ELR (cell line): Measurements from ENCODE around the gene SMURF1.
"Not testable (repeated sequence)": the region's sequence is repeated elsewhere in the genome, so short reads cannot be mapped to it uniquely, and the experiment has no call there.

Experiments
- DNase-seq: peaks from one replicate; pipeline ENCODE4 v3.0.0-alpha.2; 2015; ENCODE audit warnings: low read depth

Gene SMURF1

DNA sequence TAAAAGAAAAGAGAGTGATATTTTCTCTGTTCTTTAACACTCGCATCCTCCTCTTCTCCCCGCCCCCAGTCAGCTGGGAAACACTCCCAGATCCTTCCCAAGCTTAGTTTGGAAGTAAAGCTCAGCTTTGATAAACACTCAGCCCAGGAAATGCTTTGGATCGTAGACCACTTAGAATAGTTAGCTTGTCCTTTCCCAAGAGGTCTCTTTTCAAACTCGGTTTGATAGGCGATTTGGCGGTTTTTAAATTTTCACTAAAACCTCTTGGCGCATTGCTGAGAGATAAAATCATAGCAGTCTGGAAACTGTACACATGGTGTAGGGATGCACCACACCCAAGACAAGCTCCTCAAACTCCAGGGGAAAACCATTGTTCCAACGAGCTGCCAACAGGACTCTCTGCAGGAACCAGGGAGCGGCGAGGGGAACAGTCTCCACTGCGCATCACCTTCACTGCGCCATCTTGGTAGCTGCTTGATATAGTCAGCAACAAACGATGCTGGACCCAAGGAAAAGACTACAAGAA is 22.3 kb downstream of the SMURF1 start:
- no peak for DNase-seq

DNA sequence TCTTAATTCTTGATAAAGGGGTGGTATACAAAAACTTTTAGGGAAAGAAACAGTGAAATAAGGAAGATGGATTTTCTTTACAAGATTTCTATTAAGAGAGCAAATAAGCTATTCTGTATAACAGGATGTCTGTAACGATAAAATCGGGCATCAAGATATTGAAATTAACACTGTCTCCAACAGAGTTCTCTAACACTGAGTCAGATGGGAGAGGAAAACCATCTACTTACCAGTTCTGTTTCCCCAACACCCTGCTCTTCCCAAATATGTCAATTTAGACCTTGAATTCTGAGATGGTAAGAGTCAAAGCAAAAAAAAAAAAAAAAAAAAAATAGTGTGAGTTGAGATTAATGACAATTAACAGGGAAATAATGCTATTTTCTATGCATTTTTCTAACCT is 23.0 kb downstream of the SMURF1 start:
- DNase-seq, result no peak

DNA sequence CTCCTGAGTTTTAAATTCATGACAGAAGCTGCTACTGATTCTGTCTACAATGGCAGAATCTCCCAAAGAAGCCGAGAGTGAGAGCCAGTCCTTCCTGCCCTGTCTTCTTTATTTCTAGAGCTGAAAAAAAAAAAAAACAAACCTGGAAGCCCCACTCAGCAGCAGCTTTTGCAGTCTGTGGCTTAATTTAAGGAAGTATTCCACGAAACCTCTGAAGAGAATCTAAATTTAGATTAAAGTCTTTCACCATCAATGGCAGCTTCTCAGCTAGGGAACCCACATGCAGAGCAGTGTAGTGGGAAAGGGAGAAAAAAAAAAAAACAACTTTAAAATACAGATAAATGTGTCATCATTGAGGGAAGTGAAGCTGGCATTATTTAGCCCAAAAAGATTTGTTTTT is 23.4 kb downstream of the SMURF1 start:
- no peak for DNase-seq

DNA sequence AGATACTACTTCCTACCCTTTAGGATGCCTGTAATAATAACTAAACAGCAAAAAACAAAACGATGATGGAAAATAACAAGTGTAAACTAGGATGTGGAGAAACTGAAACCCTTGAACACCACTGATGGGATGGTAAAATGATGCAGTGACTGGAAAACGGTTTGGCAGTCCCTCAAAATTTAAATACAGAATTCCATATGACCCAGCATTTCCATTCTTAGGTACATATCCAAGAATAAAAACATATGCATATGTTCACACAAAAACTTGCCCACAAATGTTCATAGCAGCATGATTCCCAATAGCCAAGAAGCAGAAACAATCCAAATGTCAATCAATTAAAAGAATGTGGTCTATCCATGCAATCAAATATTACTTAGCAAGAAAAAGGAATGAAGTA is 25.8 kb downstream of the SMURF1 start:
- no peak for DNase-seq

DNA sequence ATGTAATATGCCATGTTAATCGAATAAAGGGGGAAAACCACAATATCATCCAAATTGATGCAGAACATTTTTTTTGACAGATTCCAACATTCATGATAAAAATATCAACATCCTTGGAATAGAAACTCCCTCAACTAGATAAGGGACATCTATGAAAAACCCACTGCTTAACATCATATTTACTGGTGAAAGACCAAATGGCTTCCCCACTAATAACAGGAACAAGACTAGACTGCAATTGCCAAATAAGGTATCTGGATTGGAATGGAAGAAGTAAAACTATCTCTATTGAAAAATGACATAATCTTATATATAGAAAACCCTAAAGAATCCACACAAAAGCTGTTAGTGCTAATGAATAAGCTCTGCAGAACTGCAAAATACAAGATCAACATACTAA is 27.8 kb downstream of the SMURF1 start:
- no peak for DNase-seq

DNA sequence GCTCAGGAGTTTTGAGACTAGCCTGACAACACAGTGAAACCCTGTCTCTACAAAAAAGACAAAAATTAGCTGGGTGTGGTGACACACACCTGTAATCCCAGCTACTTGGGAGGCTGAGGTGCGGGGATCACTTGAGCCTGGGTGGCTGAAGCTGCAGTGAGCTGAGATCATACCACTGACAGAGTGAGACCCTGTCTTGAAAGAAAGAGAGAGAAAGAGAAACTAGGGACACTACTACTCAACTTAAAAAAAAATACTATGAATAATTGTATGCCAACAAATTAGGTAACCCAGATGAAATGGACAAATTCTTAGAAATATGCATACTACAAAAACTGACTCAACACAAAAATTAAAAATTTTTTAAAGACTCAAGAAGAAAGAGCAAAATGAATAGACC is 28.5 kb downstream of the SMURF1 start:
- no peak for DNase-seq

DNA sequence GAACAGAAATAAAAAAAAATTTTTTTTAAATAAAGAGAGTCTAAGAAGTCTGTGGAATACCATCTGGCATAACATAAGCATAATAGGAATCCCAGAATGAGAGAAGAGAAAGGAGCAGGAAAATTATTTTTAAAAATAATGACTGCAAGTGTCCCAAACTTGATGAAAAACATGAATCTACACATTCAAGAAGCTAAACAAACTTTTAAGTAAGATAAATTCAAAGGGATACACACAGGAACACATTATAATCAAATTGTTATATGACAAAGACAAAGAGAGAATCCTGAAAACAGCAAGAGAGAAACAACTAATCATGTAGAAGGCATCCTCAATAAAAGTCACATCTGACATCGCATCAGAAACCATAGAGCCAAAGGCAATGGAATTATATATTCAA is 30.9 kb downstream of the SMURF1 start:
- DNase-seq, result no peak

DNA sequence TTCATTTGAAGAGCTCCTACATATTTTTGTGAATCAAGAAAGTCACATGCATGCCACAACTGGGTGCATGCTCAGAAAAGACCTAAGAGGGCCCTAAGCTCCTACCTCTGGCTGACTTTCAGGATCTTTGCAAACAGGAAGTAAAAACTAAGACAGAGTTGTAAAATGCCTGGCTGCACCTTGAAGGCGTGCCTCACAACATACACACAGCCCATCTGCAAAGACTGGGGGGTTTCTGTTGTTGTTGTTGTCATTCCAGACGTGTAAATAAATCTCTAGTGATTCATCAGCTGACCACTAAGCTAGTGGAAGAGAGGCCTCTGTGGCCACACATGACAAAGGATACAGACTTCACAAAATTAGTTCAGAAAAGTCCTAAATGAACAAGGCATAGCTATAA is 31.8 kb downstream of the SMURF1 start:
- peak; percentile 69 for DNase-seq

DNA sequence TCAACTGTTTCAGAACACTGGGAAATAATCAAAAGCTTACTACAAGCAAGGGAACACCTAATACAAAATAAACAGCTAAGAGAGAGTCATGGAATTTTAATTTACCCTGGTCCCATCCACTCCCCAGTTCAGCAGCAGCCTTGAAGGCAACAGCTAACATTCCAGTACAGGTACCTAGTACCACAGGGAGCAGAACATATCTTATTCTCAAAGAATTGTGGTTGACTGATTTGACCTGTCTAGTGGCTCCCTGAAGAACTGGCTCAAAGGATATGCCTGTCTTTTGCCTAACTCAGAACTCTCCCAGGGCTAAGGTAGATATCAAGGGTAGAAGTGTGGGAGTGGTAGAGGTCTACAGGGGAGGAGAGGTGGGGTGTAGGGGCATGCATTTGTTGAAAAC is 32.3 kb downstream of the SMURF1 start:
- DNase-seq, result no peak

DNA sequence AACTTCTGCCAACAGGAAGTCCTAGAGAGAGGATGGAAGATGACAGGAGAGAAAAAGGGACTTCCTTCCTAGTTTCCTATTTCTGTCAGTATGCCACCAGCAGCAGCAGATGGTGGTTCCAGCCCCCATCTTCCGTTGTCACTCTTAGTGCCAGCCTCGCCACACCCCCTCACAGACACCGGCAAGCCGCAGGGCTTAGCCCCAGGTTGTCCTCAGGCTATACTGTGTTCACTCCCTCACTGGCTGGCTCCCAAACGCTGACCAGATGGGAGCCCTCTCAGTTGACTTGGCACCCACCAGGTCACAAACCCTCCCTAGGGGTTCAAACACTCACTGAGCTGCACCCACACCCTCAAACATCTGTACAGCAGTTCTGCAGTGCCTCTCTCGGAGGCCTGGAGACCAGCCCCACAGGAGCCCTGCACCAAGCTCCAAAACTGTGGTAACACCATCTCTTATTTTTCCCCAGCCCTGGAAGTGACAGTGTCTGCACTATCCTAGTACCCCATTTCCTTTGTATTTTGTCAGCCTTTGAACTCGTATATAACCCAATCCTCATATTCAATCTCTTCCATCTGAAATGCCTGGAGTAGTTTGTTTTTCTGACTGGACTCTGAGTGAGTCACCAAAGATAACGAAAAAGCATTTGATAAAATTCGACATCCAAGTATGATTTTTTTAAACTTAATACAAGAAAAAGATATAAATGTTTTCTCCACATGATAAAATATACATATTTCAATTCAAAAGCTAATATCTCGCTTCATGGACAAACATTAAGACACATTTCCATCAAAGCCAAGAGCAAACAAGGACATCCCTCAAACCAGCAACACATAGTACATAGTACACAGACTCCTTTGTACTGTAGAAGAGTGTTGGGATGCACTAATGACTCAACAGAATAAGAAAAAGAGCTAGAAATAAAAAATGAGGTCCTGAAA is 34.5 kb downstream of the SMURF1 start:
- DNase-seq, result peak; percentile 57

DNA sequence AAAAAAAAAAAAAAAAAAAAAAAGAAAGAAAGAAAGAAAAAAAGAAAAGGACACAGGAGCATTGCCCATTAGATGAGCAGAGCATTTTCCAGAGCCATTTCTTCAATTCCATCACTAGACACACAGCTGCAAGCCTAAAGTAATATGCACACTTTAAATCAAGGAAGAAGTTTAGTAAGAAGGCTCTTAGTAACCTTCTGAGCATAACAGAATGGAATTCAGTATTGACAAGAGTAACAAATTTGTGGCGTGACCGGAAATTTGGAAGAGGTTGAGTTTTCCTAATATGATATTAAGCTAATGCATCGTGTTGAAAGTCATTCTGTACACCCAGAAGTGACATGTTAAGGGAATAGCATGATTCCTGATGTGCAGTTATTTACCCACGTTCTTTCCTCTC is 35.3 kb downstream of the SMURF1 start:
- DNase-seq, result peak; percentile 71

DNA sequence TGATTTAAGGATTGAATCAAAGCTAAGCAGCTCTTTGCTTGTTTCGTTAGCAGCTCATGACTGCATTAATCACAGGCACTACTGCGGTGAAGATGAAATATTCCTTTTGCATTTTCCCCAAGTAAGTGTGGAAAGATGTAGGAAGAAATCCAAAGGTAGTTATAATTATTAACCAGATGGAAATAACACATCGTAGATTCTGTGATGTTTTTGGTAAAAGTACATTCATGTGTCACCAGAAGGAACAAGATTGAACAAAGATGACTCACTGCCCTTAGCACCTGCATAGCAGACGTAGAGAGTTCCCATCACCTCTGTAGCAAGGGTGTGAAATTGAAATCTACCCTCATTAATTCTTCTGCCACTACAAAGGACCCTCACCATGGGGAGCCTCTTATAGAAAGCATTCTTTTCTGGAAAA is 37.1 kb downstream of the SMURF1 start:
- DNase-seq, result peak; percentile 43

DNA sequence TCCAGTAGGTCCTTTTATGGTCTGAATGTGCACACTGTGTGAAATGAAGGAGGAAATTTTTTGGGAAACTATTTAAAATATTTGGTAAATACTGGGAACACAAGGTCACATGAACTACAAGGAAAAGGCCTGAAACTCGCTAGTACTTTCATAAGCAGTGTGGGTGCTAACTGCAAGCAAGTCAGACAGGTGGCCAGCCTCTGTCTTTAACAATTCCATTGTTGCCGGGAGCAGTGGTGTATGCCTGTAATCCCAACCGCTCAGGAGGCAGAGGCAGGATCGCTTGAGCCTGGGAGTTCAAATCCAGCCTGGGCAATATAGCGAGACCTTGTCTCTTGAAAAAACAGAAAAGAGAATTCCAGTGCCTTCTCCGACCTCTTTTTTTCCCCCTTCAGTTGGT is 37.5 kb downstream of the SMURF1 start:
- no peak for DNase-seq

DNA sequence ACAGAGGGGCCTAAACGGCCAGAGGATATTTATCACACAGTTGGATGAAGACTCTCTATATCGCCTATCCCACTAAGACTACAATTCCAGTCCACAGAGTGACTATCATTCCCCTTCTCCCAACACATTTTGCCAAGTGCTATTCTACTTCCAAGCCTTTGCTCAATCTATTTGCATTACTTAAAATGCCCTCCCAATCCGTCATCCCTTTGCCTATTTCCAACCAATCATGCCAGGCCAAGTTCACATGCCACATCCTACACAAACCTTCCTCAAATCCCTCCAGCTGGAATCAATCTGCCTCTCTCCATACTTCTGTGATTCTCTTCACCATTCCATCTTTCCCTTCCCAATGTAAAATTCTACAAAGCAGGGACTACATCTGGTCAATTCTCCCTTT is 38.2 kb downstream of the SMURF1 start:
- DNase-seq, result no peak

DNA sequence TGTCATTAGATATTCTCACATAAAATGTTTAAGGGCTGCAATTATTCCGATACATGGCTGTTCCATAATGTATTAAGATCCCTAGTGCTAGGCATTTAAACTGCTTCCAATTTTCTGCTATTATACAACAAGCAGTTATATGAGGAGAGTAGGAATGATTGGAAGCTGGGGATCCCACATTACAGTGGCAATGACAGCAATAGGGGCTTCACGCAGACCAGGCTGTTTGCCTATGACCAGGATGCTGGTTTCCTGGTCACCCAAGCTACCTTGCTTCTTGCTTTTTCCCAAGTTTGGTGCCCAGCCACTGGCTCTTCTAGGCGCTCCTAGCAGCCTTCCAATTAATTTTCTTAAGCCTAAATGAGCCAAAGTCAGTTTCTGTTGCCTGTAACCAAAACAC is 39.3 kb downstream of the SMURF1 start:
- DNase-seq, result no peak

DNA sequence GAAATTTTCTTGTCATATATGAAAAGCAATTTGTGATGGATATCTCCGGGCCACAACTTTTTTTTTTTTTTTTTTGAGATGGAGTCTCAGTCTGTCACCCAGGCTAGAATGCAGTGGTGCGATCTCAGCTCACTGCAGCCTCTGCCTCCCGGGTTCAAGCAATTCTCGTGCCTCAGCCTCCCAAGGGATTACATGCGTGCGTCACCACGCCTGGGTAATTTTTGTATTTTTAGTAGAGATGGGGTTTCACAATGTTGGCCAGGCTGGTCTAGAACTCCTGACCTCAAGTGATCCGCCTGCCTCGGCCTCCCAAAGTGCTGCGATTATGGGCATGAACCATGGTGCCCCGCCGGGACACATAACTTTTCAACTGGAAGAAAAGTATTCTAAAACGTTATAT is 40.1 kb downstream of the SMURF1 start:
- DNase-seq, result not testable (repeated sequence)

DNA sequence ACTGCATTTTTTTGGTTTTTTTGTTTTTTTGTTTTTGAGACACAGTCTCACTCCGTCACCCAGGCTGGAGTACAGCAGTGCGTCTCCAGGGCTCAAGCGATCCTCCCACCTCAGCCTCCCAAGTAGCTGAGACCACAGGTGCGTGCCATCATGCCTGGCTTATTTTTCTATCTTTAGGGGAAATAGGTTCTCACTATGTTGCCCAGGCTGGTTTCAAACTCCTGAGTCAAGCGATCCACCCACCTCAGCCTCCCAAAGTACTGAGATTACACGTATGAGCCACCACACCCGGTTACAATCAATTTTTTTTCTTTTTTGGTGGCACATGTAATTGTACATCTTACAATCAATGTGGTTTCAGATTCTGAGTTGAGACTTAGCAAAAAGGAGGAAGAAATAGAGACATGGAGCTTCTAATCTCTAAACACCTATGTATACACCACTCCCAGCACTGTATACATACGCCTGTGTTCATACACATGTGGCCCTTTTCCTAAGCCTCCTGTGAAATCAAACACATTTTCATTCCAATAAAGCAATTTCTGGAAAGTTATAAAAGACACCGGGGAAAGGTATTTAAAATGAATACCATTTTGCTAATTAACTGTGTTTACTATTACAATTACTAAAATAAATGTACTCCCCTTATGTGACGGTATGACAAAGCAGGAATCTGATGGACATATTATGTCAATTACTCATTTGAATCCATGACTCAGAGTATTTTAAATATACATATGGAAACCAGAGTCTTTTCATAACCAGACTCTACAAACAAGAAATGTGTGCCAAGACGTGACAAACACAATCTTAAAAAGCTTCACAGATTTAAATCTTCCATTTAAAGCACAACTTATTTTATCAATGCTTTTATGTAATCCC is 40.9 kb downstream of the SMURF1 start:
- DNase-seq, result peak; percentile 91

DNA sequence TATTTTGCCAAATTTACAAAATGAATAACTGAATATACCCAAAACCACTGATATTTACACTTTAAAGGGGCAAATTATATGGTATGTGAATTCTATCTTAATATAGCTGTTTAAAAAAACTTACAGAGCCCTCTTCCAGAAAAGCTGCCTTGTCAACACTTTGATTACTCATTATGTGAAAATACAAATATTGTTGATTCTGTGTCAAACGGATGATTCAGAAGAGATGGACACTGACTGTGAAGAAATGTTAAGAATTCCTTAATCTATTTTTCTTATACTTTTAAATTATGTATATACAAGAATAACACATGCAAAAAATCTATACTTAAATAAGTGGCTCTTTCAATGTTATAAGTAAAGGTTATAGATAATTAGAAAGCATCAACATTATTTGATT is 41.5 kb downstream of the SMURF1 start:
- peak; percentile 75 for DNase-seq

DNA sequence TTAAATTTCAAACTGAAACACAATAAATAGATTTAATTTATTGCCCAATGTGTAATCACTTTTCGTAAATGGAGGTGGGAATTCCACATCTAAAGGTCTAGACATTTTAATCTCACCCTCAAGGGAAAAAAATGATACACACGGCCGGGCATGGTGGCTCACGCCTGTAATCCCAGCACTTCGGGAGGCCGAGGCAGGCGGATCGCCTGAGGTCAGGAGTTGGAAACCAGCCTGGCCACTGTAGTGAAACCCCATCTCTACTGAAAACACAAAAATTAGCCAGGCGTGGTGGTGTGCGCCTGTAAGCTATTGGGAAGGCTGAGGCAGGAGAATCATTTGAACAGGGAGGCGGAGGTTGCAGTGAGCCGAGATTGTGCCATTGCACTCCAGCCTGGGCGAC is 42.4 kb downstream of the SMURF1 start:
- DNase-seq, result not testable (repeated sequence)

DNA sequence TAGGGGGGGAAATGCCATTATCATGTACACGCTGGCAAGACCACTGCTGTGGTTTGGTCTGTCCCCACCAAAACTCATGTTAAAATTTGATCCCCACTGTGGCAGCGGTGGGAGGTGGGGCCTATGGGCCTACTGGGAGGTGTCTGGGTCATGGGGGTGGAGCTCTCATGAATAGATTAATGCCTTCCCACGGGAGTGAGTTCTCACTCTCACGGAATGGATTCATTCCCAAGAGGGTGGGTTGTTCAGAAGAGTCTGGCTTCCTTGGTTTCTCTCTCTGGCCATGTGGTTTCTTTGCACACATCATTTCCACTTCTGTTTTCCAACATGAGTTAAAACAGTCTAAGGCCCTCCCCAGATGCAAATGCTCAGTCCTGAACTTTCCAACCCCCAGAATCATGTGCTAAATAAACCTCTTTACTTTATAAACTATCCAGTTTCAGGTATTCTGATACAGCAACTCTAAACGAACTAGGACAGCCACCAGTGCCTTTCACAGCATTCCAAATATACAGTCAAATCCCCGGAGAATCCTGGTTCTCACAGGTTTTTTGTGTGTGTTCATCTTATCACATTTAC is 44.3 kb downstream of the SMURF1 start:
- DNase-seq, result no peak

DNA sequence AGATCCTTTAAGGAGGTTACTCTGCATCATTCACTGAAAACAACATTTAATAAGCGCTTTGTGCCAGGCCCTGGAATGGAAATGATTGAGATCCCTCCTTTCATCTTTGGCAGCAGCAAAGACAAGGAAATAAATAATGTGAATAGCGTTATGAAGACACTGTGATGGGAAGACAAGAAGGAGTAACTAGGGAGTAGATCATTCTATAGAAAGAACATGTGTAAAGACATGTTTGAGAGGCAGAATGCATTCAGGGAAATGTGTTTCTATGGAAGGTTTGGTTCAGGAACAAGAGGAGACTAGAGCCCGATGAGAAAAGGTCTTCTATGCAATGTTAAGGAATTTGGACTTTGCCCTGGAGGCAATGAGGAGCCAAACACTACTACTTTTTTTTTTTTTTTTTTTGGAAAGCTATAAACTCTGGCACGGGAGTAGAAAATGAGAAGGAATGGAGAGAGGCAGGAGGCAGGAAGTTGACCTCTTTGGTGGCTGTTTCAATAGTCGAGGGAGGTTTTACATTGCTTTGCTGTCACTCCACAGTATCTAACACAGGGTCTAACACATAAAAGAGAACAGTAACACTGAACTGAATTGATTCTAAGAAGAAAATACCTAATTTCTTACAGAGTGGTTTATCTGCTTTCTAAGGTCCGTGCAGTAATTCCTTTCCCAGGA is 44.9 kb downstream of the SMURF1 start:
- DNase-seq, result peak; percentile 57

DNA sequence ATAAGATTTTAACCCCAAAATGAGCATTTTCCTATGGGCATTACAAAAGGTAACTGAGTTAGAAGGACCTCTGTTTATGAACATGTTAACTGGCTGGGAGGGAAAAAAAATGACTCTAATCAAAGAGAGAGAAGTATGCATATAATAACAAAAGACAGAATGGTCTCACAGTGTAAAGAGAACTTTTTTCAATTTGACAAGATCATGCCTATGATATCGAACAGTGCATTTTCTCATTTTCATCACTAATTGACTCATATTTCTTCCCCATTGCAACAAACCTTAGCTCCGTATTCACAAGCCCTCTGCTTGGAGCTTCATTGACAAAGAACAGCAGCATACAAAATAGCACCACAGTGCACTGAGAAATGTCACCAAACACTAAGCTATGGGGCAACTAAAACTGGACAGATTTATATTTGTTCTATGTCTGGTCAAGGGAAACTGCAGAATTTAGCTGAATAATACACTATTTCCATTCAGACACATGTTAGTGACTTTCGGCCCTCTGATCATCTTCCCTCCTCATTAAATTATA is 45.6 kb downstream of the SMURF1 start:
- DNase-seq, result no peak
